ENCODE results near the gene SLC25A21. TPM values are rescaled to one million over a fixed set of nuclear protein-coding genes. Genes with fewer than 3 reads are reported as not detected.

SLC25A21 gene
- total RNA-seq, 1 experiment from 2014 or later, result 7.1 TPM

DNA sequence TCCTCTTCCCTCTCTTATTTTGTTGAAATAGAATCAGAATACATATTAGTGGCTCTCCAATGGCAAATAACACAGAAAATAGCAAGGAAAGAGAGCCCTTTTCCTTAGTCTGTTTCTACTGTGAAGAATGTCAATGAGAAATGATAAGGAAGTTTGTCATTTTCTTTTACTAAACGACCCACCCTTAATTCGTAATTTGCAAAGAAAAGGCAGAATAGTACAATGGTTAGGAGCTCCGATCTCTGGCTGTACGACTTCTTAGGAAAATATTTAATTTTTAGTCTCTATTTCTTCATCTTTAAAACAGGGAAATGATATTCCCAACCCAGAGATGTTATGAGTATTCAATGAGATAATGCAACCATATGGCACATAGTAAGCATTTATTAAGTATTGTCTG lies 504.7 kb downstream of the SLC25A21 start:
- no peak overlapping the region for H4K5ac ChIP-seq (ENCODE audit: insufficient read length, low read depth, low read length)
- H3K4me1 Mint-ChIP-seq, result peaks cover 16 to 30% of the 10 kb centered on the region in 2 experiments
- no peak overlapping the region for H2BK5ac ChIP-seq (ENCODE audit: insufficient read length, low read length)
- H3K4me2 ChIP-seq (ENCODE audit: insufficient read depth, insufficient read length, low read length), result no peak overlapping the region
- H2BK12ac ChIP-seq (ENCODE audit: insufficient read length, low read depth, low read length), result no peak overlapping the region
- H2BK120ac ChIP-seq (ENCODE audit: low read depth, low read length, poor library complexity, severe bottlenecking), result no peak overlapping the region
- no peak overlapping the region for H3K23ac ChIP-seq (ENCODE audit: insufficient read length, low read depth, low read length)
- no peak overlapping the region for H3K56ac ChIP-seq (ENCODE audit: insufficient read length, low read depth, low read length)
- H2AK5ac ChIP-seq (ENCODE audit: insufficient read length, low read length), result no peak overlapping the region
- no peaks in the 10 kb centered on the region for H3K36me3 Mint-ChIP-seq (ENCODE audit: insufficient read depth in 1 of 3, low read depth in 3 of 3)
- no peak overlapping the region for H3K9ac ChIP-seq (ENCODE audit: extremely low read depth, insufficient read length, low read length)
- H3K18ac ChIP-seq (ENCODE audit: insufficient read length, low read depth, low read length), result no peak overlapping the region
- H3K27me3 Mint-ChIP-seq (ENCODE audit: low read depth), result peaks cover 96% of the 10 kb centered on the region
- no peak overlapping the region for H2BK15ac ChIP-seq (ENCODE audit: low read depth, low read length)
- no peak overlapping the region for H2AFZ ChIP-seq (ENCODE audit: low read length)
- H3K4ac ChIP-seq (ENCODE audit: low read depth, low read length), result no peak overlapping the region
- H3K79me1 ChIP-seq (ENCODE audit: insufficient read depth, low read depth, low read length, poor library complexity, severe bottlenecking), result no peaks in the 10 kb centered on the region
- H4K20me1 ChIP-seq (ENCODE audit: control insufficient read depth, insufficient read depth, insufficient read length), result no peaks in the 10 kb centered on the region
- no peak overlapping the region; a peak in 1 of 5 replicates for H3K4me3 Mint-ChIP-seq
- no peak overlapping the region for H2BK20ac ChIP-seq (ENCODE audit: low read depth, low read length, poor library complexity, severe bottlenecking)
- no peak overlapping the region for H4K91ac ChIP-seq (ENCODE audit: insufficient read length, low read depth, low read length)
- H3K27ac Mint-ChIP-seq, result no peak overlapping the region
- H3K23me2 ChIP-seq (ENCODE audit: insufficient read length, low read depth, low read length, poor library complexity, severe bottlenecking), result peaks cover 11% of the 10 kb centered on the region
- H3T11ph ChIP-seq (ENCODE audit: low read length), result no peak overlapping the region
- H3K14ac ChIP-seq (ENCODE audit: insufficient read depth, low read length), result no peak overlapping the region
- no CpG with 5 or more reads among the region's 4 CpGs for WGBS (ENCODE audit: extremely low coverage, insufficient read length, low lambda C conversion rate)
- peaks cover 55% of the 10 kb centered on the region for H3K27me3 ChIP-seq (ENCODE audit: insufficient read depth, low read length)
- DNase-seq, result no peak
- H3K9me3 Mint-ChIP-seq, result peaks cover 0 to 15% of the 10 kb centered on the region in 2 experiments; a peak in 3 of 5 replicates
- H3K27ac ChIP-seq (ENCODE audit: insufficient read length, low read depth, low read length), result no peak overlapping the region
- H3K79me2 ChIP-seq (ENCODE audit: insufficient read depth, low read length), result no peaks in the 10 kb centered on the region
- no peak overlapping the region for H4K8ac ChIP-seq (replicated peaks; ENCODE audit: insufficient read length, low read depth, low read length)
- no peaks in the 10 kb centered on the region for H3K4me1 ChIP-seq (ENCODE audit: insufficient read depth, low read length)
- no peaks in the 10 kb centered on the region for H3K9me3 ChIP-seq (ENCODE audit: control insufficient read depth, low read depth, low read length)
- no peak for TF ChIP-seq CTCF (conservative IDR thresholded peaks at IDR 0.05)

All from H9 (cell line).